Hepatocyte (in vitro differentiated cells): Measurements from ENCODE around the gene CDKN1A. TPM values are rescaled to one million over a fixed set of nuclear protein-coding genes. Genes with fewer than 3 reads are reported as not detected.
A peak's percentile ranks its signal among the peaks of the same experiment; 100 is the strongest.

Source experiments
- DNase-seq: peaks from one replicate; pipeline ENCODE4 v3.0.0-alpha.2; 2016; ENCODE audit warnings: low spot score
- H2AFZ ChIP-seq: fragments of 200-600 bp; sonication (generic); 2 replicates; pipeline ENCODE4 v1.6.0; 2016; ENCODE audit warnings: antibody characterized with exemption, mild to moderate bottlenecking
- H3K27ac ChIP-seq: fragments of 200-600 bp; sonication (generic); 2 replicates; pipeline ENCODE4 v1.5.1; 2016; ENCODE audit warnings: mild to moderate bottlenecking
- H3K27me3 ChIP-seq: fragments of 200-600 bp; sonication (generic); 2 replicates; pipeline ENCODE4 v1.6.1; 2016
- H3K36me3 ChIP-seq: fragments of 200-600 bp; sonication (generic); replicated peaks from 2 replicates; pipeline ENCODE4 v1.5.1; 2016; ENCODE audit warnings: low read depth; ENCODE audit not compliant: insufficient read depth
- H3K4me1 ChIP-seq: fragments of 200-600 bp; sonication (generic); 2 replicates; pipeline ENCODE4 v1.5.1; 2016; ENCODE audit warnings: mild to moderate bottlenecking, moderate library complexity; ENCODE audit not compliant: insufficient read depth
- H3K4me2 ChIP-seq: fragments of 200-600 bp; sonication (generic); 2 replicates; pipeline ENCODE4 v1.6.0; 2016
- H3K4me3 ChIP-seq: fragments of 200-600 bp; sonication (generic); 2 replicates; pipeline ENCODE4 v1.5.1; 2016; ENCODE audit warnings: mild to moderate bottlenecking
- H3K79me2 ChIP-seq: fragments of 200-600 bp; sonication (generic); 2 replicates; pipeline ENCODE4 v1.6.0; 2017; ENCODE audit warnings: mild to moderate bottlenecking
- H3K9me2 ChIP-seq: fragments of 200-600 bp; sonication (generic); replicated peaks from 2 replicates; pipeline ENCODE4 v1.6.0; 2017; ENCODE audit warnings: mild to moderate bottlenecking; ENCODE audit not compliant: insufficient read depth
- H3K9me3 ChIP-seq: fragments of 200-600 bp; sonication (generic); 2 replicates; pipeline ENCODE4 v1.5.1; 2016; ENCODE audit warnings: low read depth, mild to moderate bottlenecking
- H4K20me1 ChIP-seq: fragments of 200-600 bp; sonication (generic); 2 replicates; pipeline ENCODE4 v1.6.0; 2016; ENCODE audit warnings: mild to moderate bottlenecking; ENCODE audit not compliant: insufficient read depth, poor library complexity, severe bottlenecking
- CTCF ChIP-seq: fragments of 200-600 bp; sonication (generic); IDR thresholded peaks from 2 replicates; pipeline ENCODE4 v1.5.1; 2016; ENCODE audit warnings: antibody characterized with exemption, mild to moderate bottlenecking; ENCODE audit not compliant: poor library complexity
- EZH2 ChIP-seq: fragments of 200-600 bp; sonication (generic); IDR thresholded peaks from 2 replicates; pipeline ENCODE4 v1.6.1; 2016; ENCODE audit warnings: antibody characterized with exemption, mild to moderate bottlenecking, borderline replicate concordance
- EZH2phosphoT487 ChIP-seq: fragments of 200-600 bp; sonication (generic); IDR thresholded peaks from one replicate; pipeline ENCODE4 v1.6.1; 2018; ENCODE audit warnings: antibody characterized with exemption, mild to moderate bottlenecking, low read depth, moderate library complexity; ENCODE audit not compliant: unreplicated experiment, severe bottlenecking
- WGBS: methylation state at CpG from one replicate; pipeline ENCODE4 v1.1.6; 2016; ENCODE audit warnings: low lambda C conversion rate; ENCODE audit errors: missing lambda C conversion rate; 5-methylcytosine and 5-hydroxymethylcytosine counted together
- polyA plus RNA-seq: library from polyadenylated mRNA; unstranded; fragments of >200 nt; fragmentation: Nextera tagmentation; extraction: Ambion mirVana; gene quantifications from 2 replicates; pipeline ENCODE4 v1.2.1, GENCODE V29; 2016
- total RNA-seq: library from RNA; depleted of rRNA; stranded (reverse); fragments of >200 nt; gene quantifications from 2 replicates; pipeline ENCODE4 v1.2.3, GENCODE V29; 2014

CDKN1A gene
- total and polyA plus RNA-seq, 2 experiments from 2014 or later = 246 to 344 TPM

GRCh38 chr6:36641543-36641942 is 37.0 kb upstream of the CDKN1A start:
- TF ChIP-seq EZH2phosphoT487 (no peak), EZH2 (no peak), CTCF (no peak)
- no peaks in the 10 kb centered on the region for H3K9me3 ChIP-seq
- H3K4me1 ChIP-seq = peaks cover 28% of the 10 kb centered on the region
- H3K27me3 ChIP-seq = no peaks in the 10 kb centered on the region
- H3K27ac ChIP-seq = no peak overlapping the region
- H3K4me2 ChIP-seq = no peak overlapping the region
- H3K36me3 ChIP-seq = no peaks in the 10 kb centered on the region
- WGBS = 70% methylated on average over 3 of the region's 3 CpGs
- H3K4me3 ChIP-seq = no peak overlapping the region
- no peak overlapping the region for H2AFZ ChIP-seq
- no peaks in the 10 kb centered on the region for H3K79me2 ChIP-seq
- DNase-seq = no peak
- H4K20me1 ChIP-seq = no peaks in the 10 kb centered on the region
- no peaks in the 10 kb centered on the region for H3K9me2 ChIP-seq

GRCh38 chr6:36642913-36643817 is 35.3 kb upstream of the CDKN1A start:
- Histone ChIP-seq H2AFZ (no peak overlapping the region), H4K20me1 (no peaks in the 10 kb centered on the region), H3K9me2 (no peaks in the 10 kb centered on the region), H3K4me2 (peak overlapping the region; percentile 22), H3K9me3 (no peaks in the 10 kb centered on the region), H3K79me2 (no peaks in the 10 kb centered on the region), H3K27ac (peak overlapping the region; percentile 77), H3K36me3 (no peaks in the 10 kb centered on the region), H3K4me1 (peaks cover 23% of the 10 kb centered on the region), H3K27me3 (no peaks in the 10 kb centered on the region), H3K4me3 (no peak overlapping the region)
- TF ChIP-seq CTCF (no peak), EZH2 (no peak), EZH2phosphoT487 (no peak)
- WGBS = 64% methylated on average over 6 of the region's 8 CpGs
- peak; percentile 90 for DNase-seq

- H3K36me3 ChIP-seq = no peaks in the 10 kb centered on the region
- TF ChIP-seq CTCF (no peak), EZH2 (no peak), EZH2phosphoT487 (no peak)
- H2AFZ ChIP-seq = no peak overlapping the region
- no peak overlapping the region for H3K4me3 ChIP-seq
- no peak overlapping the region for H3K27ac ChIP-seq
- H3K9me3 ChIP-seq = no peaks in the 10 kb centered on the region
- WGBS = 90% methylated on average over 4 of the region's 4 CpGs
- H3K27me3 ChIP-seq = no peaks in the 10 kb centered on the region
- peak overlapping the region; percentile 22 for H3K4me2 ChIP-seq
- no peaks in the 10 kb centered on the region for H3K9me2 ChIP-seq
- peaks cover 23% of the 10 kb centered on the region for H3K4me1 ChIP-seq
- no peak for DNase-seq
- no peaks in the 10 kb centered on the region for H3K79me2 ChIP-seq
- no peaks in the 10 kb centered on the region for H4K20me1 ChIP-seq
These were observed 34.5 kb upstream of the CDKN1A start for GRCh38 chr6:36643977-36644376.
